OCI-LY3 (cell line): Measurements from ENCODE around the gene SSUH2.

Experiments
- H2AFZ ChIP-seq: fragments of 200-600, 300-600 bp; shearing (Covaris generic); 2 replicates; pipeline ENCODE4 v1.6.0; 2014; ENCODE audit warnings: antibody characterized with exemption, low read depth, low read length
- H3K27ac ChIP-seq: fragments of 200-600, 300-600 bp; sonication (generic); 2 replicates; pipeline ENCODE4 v1.5.1; 2014; ENCODE audit warnings: mild to moderate bottlenecking, low read length, moderate library complexity, mixed read lengths
- H3K27me3 ChIP-seq: fragments of 200-600, 300-600 bp; sonication (generic); 2 replicates; pipeline ENCODE4 v1.6.1; 2014; ENCODE audit warnings: low read depth, low read length, mixed read lengths
- H3K36me3 ChIP-seq: fragments of 200-600, 300-600 bp; sonication (generic); replicated peaks from 2 replicates; pipeline ENCODE3; 2014; ENCODE audit warnings: low read depth, low read length, mixed read lengths
- H3K4me1 ChIP-seq: fragments of 300-600, 200-600 bp; sonication (generic); 2 replicates; pipeline ENCODE4 v1.6.1; 2014; ENCODE audit warnings: low read length, mixed read lengths
- H3K4me2 ChIP-seq: fragments of 200-600, 300-600 bp; sonication (generic); 2 replicates; pipeline ENCODE4 v1.6.1; 2014; ENCODE audit warnings: low read length, mixed read lengths
- H3K4me3 ChIP-seq: fragments of 300-600, 200-600 bp; sonication (generic); 2 replicates; pipeline ENCODE4 v1.5.1; 2014; ENCODE audit warnings: antibody characterized with exemption, mild to moderate bottlenecking, low read length, moderate library complexity
- H3K79me2 ChIP-seq: fragments of 300-600, 200-600 bp; shearing (Covaris generic); 2 replicates; pipeline ENCODE4 v1.6.1; 2014; ENCODE audit warnings: mild to moderate bottlenecking, low read length, mixed read lengths
- H3K9ac ChIP-seq: fragments of 300-600, 200-600 bp; shearing (Covaris generic); 2 replicates; pipeline ENCODE4 v1.6.0; 2014; ENCODE audit warnings: mild to moderate bottlenecking, low read length, moderate library complexity
- H3K9me3 ChIP-seq: fragments of 200-600, 300-600 bp; shearing (Covaris generic); 2 replicates; pipeline ENCODE4 v1.6.1; 2014; ENCODE audit warnings: low read length, mixed read lengths; ENCODE audit not compliant: insufficient read depth
- H4K20me1 ChIP-seq: fragments of 200-600, 300-600 bp; sonication (generic); 2 replicates; pipeline ENCODE4 v1.6.1; 2016; ENCODE audit warnings: low read length, mixed read lengths; ENCODE audit not compliant: insufficient read depth
- CTCF ChIP-seq: fragments of 200-600, 300-600 bp; sonication (generic); IDR thresholded peaks from 2 replicates; pipeline ENCODE4 v1.5.1; 2014; ENCODE audit warnings: antibody characterized with exemption, low read length, low read depth
- EZH2phosphoT487 ChIP-seq: fragments of 200-600 bp; shearing (Covaris generic); IDR thresholded peaks from 2 replicates; pipeline ENCODE4 v1.6.1; 2018; ENCODE audit warnings: antibody characterized with exemption, mixed run types, low read depth

Gene SSUH2

DNA sequence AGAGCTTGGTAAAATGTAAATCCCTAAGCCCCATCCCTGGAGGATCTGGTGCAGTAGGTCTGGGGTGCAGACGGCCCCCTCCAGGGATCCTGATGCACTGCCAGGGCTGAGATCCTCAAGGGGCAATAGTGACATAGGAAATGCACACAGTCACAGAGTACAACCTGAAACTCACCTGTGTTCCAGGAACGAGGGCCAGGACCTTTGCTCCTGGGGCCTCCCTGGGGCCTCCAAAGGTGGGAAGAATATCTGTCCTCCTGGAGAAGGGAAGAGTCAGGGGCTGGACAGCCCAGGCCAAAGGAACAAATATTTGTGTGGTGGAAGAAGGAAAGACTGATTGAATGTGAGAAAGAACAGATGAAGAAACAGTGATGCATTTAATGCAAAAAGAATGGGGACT, 9.5 kb downstream of the SSUH2 start:
- Histone ChIP-seq H3K4me3 (no peak overlapping the region), H3K9ac (no peak overlapping the region), H3K79me2 (no peaks in the 10 kb centered on the region), H3K4me1 (no peaks in the 10 kb centered on the region), H3K27me3 (peaks cover 6% of the 10 kb centered on the region; the same call in 1 of the 2 replicates), H4K20me1 (no peaks in the 10 kb centered on the region), H3K36me3 (no peaks in the 10 kb centered on the region), H3K4me2 (no peak overlapping the region), H2AFZ (no peak overlapping the region), H3K9me3 (no peaks in the 10 kb centered on the region), H3K27ac (no peak overlapping the region)
- TF ChIP-seq CTCF = no peak
- no peak for TF ChIP-seq EZH2phosphoT487

DNA sequence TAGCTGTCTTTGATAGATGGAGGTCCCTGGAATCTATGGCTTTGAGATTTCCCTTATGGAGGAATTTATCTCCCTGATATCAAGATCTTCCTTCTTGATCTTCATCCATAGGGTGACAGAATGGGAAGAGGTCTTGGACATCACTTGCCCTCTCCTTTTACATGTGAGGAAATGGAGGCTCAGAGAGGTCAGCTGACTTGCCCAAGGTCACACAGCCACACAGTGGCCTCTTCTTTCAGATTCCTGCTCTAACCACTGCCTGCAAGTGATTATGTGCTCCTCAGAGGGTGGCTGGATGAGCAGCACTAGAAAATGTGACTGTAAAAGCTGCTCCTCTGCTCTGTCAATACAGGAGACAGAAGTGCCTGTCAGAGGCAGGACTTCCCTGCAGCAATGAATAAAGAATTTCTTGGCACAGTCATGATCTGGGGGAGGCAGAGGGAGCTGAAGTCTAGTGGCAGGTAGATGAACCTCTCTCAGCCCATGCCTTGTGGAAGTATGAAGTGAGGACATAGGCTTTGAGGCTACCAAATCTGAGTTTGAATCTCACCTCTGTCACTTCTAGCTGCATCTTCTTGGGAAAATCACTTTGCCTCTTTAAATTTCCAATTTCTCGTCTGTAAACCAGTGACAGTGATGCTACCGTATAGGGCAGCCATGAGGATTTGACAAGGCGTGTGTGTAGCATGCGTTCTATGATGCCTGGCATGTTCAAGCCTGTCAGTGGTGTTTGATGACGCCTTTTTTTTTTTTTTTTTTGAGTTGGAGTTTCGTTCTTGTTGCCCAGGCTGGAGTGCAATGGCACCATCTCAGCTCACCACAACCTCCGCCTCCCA, 12.0 kb downstream of the SSUH2 start:
- H3K79me2 ChIP-seq = no peaks in the 10 kb centered on the region
- H3K9me3 ChIP-seq = no peaks in the 10 kb centered on the region
- H2AFZ ChIP-seq = no peak overlapping the region
- no peaks in the 10 kb centered on the region for H3K27me3 ChIP-seq
- no peak overlapping the region for H3K4me3 ChIP-seq
- no peak overlapping the region for H3K4me2 ChIP-seq
- H3K27ac ChIP-seq = no peak overlapping the region
- H4K20me1 ChIP-seq = no peaks in the 10 kb centered on the region
- TF ChIP-seq CTCF (no peak), EZH2phosphoT487 (no peak)
- H3K4me1 ChIP-seq = no peaks in the 10 kb centered on the region; the same call in 1 of the 2 replicates
- H3K9ac ChIP-seq = no peak overlapping the region
- H3K36me3 ChIP-seq = no peaks in the 10 kb centered on the region

- Histone ChIP-seq H2AFZ (no peak overlapping the region), H3K4me1 (no peaks in the 10 kb centered on the region; the same call in 1 of the 2 replicates), H3K4me3 (no peak overlapping the region), H3K36me3 (no peaks in the 10 kb centered on the region), H4K20me1 (no peaks in the 10 kb centered on the region), H3K9ac (no peak overlapping the region), H3K4me2 (no peak overlapping the region), H3K27me3 (no peaks in the 10 kb centered on the region), H3K9me3 (no peaks in the 10 kb centered on the region), H3K79me2 (no peaks in the 10 kb centered on the region), H3K27ac (no peak overlapping the region)
- TF ChIP-seq EZH2phosphoT487 (no peak), CTCF (no peak)
These were observed 12.9 kb downstream of the SSUH2 start for GRCh38 chr3:8631661-8632060.

- H3K27me3 ChIP-seq = no peaks in the 10 kb centered on the region
- H3K27ac ChIP-seq = no peak overlapping the region
- H3K79me2 ChIP-seq = no peaks in the 10 kb centered on the region
- no peak overlapping the region for H3K4me3 ChIP-seq
- H2AFZ ChIP-seq = no peak overlapping the region
- no peak for TF ChIP-seq EZH2phosphoT487
- TF ChIP-seq CTCF = no peak
- no peaks in the 10 kb centered on the region for H3K36me3 ChIP-seq
- peak overlapping the region; percentile 25; the same call in 1 of the 2 replicates for H3K4me2 ChIP-seq
- no peaks in the 10 kb centered on the region for H4K20me1 ChIP-seq
- no peak overlapping the region for H3K9ac ChIP-seq
- no peaks in the 10 kb centered on the region; the same call in 1 of the 2 replicates for H3K4me1 ChIP-seq
- no peaks in the 10 kb centered on the region for H3K9me3 ChIP-seq
These were observed 15.2 kb downstream of the SSUH2 start for GRCh38 chr3:8629151-8630021.
